HPDE6-E6E7 (cell line): Measurements from ENCODE around the gene CISH.

Experiments
- DNase-seq: peaks from one replicate; pipeline ENCODE4 v3.0.0; 2011; ENCODE audit warnings: missing footprints; ENCODE audit errors: extremely low spot score

CISH gene

GRCh38 chr3:50599115-50599715 lies 12.4 kb downstream of the CISH start:
- no peak for DNase-seq

DNA sequence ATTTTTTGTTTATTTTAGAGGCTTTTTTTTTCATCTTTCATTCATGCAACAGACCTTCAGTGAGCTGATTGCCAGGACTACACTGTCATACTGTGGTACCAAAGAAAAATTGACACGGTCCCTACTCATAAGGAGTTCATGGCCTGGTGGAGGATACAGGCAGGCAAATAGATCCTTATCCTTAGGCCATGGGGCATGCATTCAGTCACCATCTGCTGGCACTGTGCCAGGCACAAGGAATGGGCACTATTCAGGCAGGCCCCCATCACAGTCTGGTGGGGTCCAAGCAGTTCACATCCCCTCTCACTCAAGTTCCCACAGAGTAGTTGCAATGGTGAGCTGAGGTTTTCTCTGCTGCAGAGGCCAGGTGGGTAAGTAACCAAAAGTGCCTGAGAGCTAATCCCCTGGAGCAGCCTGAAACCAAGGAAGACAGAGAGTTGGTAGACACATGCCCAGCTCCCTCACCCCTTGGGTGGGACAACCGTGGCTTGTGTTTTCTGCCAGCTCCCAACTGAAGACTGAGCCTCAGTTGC lies 17.3 kb downstream of the CISH start:
- DNase-seq, result no peak

DNA sequence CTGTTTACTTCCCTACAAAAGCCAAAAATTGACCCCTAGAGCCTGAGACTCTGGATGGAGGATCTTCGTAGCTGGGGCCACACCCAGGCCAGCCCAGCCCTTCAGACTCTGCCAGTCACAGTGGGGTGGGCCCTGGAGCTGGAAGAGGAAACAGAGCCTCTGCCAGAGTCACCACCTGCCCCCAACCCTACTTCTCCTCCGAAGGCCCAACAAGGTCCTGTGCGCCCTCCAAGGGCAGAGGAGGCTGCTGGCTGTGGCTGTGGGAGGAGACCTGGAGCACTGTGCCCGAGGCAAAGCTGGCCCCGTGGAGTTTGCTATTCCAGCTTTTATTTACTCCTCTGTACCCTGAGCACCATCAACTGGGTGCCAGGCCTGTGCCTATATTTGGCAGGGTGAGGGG lies 19.0 kb downstream of the CISH start:
- no peak for DNase-seq

DNA sequence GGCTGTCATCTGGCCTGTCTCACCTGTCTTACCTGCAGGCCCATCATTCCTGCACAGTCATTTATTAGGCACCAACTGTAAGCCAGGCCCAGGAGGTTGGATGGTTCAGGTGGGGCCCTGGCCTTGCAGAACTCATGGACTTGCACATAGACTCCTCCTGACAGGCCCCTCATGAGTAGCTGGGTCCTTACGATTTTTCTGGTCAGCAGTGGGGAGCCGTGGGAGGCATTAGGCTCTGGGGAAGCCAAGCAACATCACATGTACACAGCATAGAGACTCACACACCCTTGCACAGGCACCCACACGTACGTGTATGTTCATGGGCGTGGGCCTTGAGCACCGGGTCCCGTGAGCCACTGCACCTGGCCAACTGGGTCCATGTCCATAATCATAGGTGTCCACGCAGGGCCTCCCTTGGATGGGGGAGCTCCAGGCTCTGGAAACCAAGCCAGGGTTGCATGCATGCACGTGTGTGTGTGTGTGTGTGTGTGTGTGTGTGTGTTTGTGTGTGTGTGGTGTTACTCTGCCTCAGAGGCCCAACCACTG lies 20.3 kb downstream of the CISH start:
- DNase-seq, result no peak

DNA sequence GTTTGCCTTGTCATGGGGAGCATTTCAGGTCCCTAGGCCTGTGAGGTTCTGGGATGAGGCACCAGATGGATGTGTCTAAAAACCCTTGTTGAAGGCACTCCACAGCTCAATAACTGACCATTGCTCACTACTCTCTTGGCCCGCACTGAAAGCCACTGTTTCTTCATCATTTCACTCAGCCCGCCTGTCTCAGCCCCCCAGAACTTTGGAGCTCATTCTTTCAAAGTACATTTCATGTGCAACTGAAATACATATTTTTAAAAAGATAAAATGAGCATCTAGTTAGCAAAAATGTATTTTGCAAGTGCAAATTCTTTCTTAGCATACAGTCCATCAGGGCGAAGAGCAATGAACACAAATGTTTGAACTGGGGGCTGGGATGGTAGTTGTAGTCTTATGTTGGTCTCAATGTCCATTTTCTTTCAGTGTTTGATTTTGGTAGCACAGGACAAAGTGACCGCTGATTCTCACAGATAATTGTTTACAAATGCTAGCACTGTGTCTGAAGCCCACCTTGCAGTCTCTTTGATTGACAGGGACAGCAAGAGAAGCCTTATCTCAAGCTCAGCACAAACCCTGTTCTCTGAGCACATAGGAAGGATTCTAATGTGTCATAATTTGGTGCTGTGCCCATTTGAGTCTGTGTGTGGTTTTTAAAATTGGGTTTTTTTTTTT lies 22.7 kb downstream of the CISH start:
- no peak for DNase-seq

DNA sequence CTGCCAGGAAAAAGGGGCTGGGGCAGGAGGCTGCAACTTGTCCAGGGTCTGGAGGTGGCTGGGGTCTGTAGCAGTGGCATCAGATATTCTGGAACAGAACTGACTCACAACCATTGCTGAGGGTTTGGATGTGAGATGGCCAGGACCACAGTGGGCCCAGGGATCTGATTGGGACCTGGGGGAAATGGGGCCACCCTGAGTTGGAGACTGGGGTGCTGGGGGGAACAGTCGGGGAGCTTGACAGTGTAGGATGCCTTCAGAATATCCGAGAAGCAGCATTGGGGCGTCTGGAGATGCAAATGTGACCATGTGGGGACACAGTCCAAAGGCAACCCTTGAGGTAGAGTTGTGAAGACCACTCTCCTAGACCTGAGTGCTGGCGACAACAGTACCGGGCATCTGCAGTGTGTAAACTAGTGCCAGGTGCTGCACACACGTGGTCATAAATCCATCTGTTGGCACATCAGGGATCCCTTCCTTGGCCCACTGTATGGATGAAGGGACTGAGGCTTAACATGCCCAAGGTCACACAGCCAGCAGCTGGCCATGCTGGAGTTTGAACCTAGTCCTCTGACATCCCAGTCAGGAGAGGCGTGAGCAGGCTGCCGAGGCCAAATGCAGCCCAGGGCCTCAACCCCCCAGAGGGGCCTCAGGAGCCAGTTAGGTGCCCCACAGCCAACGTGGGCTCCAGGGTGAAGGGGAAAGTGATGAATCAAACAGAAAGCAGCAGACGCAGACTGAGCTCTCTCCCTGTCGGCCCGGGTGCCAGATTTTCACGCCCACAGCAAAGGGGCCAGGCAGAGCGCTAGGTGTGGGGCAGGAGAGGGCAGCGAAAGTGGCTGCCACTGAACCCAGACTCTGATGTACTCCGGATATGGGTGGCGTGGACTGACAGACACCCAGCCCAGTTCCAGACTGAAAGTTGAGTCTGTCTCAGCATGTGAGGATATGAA lies 23.5 kb downstream of the CISH start:
- no peak for DNase-seq

DNA sequence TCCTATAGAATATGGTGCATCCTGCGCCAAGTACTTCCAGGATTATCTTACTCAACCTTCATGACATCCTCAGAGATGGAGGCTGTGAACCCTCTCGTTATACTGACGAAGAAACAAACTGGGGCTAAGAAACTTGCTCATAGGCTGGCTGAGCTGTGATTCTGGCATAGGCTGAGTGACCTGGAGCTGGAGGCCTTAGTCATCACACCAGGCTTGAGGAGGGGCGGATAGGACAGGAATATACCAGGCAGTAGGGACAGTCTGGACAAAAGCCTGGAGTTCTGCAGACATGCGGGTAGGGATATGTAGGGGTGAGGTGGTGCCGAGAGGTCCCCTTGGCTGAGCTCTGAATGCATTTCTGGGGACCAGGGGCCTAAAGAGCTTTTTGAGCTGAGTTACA lies 24.2 kb downstream of the CISH start:
- no peak for DNase-seq

DNA sequence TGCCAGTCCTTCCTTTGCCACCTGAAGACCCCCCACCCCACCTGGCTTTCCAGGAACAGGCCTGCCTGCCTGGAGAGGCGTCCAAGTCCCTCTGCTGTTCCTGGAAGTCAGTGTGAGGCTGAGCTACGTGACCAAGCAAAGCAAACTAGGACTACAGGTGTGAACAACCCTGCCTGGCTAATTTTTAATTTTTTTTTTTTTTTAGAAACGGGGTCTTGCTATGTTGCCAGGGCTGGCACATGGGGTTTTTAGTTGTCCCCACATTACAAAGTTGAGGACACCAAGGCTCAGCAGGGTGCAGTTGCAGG lies 24.9 kb downstream of the CISH start:
- no peak for DNase-seq

GRCh38 chr3:50585919-50586762 lies 25.4 kb downstream of the CISH start:
- DNase-seq, result no peak

- no peak for DNase-seq
Measured at GRCh38 chr3:50584391-50584790, 27.2 kb downstream of the CISH start.

DNA sequence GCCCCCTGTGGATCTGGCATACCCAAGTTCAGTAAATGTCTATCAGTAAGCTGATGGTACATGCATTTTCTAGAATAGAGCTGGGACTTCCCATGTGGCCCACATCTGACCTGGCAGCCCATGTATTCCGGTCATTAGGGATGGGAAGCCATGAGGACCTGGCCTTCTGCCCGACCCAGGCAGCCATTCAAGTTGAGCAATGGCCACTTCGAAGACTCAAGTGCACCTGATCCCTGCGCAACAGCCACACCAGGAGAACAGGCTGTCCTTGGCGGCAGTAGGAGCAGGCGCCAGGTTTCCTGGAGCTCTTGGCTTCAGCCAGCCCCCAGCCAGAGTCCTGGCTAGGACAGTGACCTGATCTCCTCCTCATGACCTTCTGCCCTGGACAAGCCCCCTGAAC lies 27.7 kb downstream of the CISH start:
- no peak for DNase-seq

DNA sequence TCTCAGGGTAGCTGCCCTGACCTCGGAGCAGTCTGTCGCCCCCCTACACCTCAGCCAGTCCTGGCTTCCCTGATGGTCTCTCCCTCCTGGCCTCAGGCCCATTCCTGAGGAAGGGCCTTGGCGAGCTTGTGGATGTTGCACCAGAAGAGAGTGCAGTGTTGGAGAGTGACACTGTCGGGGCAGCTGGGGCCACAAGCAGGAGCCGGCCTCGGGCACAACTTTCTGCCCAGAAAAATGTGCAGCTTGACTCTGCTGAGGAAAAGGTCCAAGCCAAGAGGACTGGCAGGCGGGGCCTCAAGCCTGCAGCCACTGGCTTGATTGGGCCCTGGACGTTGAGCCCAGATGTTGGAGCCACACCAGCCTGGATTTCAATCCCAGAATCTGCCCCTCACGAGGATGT lies 29.5 kb downstream of the CISH start:
- no peak for DNase-seq

- DNase-seq, result no peak
Measured at GRCh38 chr3:50581459-50581842, 30.1 kb downstream of the CISH start.

DNA sequence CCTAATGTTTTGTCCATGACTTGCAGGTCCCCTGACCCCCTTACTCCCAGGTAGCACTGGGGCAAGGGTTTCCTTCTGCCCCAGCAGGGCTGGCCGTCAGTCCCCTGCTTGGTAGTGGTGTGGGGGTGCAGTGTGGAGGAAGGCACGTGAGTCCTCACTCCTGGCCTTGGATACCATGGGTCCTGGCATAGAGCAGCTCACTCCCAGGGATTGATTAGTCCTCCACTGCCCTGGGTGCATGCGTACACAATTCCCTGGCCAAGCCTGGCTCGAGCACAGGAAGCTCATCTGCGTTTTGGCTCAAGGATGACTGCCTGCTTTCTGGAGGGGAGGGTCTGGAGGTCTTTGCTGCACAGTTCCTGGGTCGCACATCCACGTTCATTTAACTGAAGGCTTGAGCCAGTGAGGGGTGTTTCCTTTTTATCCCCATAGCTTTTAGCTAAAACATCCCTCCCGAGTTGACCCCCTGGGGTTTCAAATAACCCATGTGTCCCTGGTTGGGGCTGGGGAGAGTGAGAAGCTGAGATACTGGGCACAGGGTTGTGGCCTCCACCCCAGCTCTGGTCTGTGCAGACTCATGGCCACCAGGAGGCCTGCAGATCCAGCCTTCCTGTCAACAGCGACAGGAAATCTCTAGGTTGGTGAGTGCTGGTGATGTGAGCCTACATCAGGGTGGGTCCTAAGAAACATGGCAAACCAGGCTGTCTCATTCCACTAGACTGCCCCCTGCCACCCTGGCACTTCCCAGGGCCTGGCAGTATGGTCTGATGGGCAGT lies 30.7 kb downstream of the CISH start:
- DNase-seq, result no peak

- DNase-seq, result no peak
Measured at GRCh38 chr3:50577348-50577747, 34.2 kb downstream of the CISH start.

DNA sequence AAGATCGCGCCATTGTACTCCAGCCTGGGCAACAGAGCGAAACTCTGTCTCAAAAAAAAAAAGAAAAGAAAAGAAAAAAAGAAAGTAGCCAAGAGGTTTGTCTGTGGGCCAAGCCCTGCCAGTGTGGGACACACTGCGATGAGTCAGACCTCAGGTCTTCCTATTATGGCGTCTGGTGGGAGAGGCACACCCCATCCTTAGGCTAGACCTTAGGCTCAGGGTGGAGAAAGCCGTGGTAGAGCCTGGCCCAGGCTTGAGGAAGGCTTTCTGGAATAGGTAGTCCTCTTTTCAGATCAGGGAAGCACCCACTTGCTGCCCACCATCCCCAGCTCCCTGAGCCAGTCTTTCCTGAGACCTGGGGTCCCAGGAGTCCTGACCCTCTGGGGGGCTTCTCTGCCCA lies 36.2 kb downstream of the CISH start:
- DNase-seq, result no peak

- no peak for DNase-seq
Measured at GRCh38 chr3:50574444-50574831, 37.1 kb downstream of the CISH start.

DNA sequence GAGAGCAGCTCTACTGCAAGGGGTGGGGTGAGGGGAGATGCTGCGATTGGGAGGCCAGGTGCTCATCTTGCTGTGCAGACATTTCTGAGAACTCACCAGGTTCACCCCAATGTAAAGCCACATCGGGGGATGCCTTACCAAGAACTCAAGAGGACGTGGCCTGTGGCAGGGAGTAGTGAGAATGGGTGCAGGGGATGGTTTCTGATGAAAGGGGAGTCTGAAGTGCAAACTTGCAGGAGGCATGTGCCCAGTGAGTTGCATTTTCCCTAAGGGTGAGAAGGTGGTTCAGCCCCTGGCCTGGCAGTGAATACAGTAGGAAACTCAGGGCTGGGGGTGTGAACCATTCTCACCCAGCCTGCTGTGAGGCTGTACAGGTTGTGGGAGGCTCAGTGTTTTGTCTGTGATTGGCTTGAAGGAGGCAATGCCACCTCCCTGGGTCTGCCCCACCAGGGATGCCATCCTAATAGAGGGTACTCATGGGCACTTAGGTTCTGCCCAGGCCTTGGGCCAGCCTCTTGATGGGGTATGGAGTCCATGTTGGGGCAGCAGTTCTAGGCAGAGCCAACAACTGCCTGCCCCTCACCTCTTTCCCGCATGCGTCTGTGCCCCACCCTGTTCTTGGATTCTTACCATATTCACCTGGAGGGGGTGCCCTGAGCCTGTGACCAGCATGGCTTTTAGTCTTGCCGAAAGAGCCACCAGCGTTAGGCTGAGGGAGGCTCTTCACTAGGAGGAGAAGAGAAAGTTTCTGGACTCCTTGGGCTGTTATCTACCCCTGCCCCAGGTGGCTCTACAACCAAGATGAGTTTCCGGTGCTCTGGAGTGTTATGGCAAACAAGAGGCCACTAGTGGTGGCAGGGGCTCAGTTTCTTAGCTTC lies 37.8 kb downstream of the CISH start:
- DNase-seq, result no peak

DNA sequence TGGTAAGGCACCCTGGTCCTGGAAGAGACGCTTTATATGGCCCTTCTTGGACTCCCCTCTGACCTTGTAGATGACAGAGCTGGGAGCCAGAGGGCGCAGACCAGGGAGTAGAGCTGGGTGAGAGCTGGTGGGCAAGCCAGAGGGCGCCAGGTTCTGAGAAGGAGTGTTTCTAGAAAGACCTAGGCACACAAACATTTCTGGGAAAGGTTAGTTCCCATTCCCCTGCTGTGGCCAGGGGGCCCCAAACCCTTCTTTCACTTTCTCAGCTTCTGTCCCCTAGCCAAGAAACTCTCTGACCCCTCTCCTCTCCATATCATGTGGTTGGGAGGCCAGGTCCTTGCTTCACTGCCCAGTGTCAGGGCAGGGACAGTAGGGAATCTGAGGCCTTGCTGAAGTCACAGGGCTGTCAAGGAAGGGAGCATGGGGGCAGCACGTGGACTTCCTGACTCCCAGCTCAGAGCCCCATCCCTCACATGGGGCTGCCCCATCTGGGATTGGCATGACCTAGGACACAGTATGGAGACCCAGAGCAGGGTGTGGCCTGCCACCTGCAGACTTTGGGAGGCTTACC lies 38.7 kb downstream of the CISH start:
- DNase-seq, result no peak
